ENCODE measurements around the gene THAP4. TPM values are rescaled to one million over a fixed set of nuclear protein-coding genes. Genes with fewer than 3 reads are reported as not detected.

Gene THAP4
- total RNA-seq, 1 donor from 2014 or later, result 68.8 TPM

DNA sequence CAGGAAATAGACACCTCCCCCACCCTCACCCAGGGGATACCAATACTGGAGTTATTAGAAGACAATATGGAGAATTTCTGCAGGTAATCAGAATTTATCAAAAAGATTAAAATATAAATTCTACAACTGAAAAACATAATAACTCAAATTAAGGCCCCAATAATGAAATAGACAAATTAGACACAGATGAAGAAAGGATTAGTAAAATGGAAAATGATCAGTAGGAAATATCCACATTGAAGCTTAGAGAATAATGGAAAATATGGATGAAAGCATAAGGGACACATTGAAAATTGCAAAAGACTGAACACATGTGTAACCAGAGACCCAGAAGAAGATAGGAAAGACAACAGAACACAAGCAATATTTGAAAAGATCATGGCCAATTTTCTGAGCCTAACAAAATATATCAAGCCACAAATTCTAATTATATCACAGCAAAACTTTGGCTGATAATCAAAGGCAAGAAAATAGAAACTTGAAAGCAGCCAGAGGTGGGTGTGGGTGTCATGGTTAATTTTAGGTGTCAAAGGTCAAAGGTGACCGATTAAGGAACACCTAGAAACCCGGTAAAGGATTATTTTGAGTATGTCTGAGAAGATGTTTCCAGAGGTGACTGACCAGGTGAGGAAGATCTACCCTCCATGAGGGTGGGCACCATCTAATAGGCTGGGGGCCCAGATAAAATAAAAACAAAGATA is 50.2 kb downstream of the THAP4 start:
- no peak for TF ChIP-seq CTCF (IDR thresholded peaks at IDR 0.05; ENCODE audit: borderline replicate concordance)
- peaks cover 44% of the 10 kb centered on the region for H3K9me3 ChIP-seq (replicated peaks)
- peaks cover 76% of the 10 kb centered on the region for H3K36me3 ChIP-seq
- no peak for DNase-seq
- intact Hi-C loops (cut with micrococcal nuclease), result no loop called here
- no peak overlapping the region for H3K27ac ChIP-seq (replicated peaks)
- H3K27me3 ChIP-seq (ENCODE audit: low read depth), result no peaks in the 10 kb centered on the region
- H3K4me1 ChIP-seq, result no peaks in the 10 kb centered on the region
- no peak overlapping the region for H3K4me3 ChIP-seq

GRCh38 chr2:241584436-241584835 is 52.5 kb downstream of the THAP4 start:
- peaks cover 82% of the 10 kb centered on the region for H3K36me3 ChIP-seq
- H3K27ac ChIP-seq (replicated peaks), result no peak overlapping the region
- H3K4me1 ChIP-seq, result no peaks in the 10 kb centered on the region
- no peak overlapping the region for H3K4me3 ChIP-seq
- DNase-seq, result no peak
- no peak for TF ChIP-seq CTCF (IDR thresholded peaks at IDR 0.05; ENCODE audit: borderline replicate concordance)
- H3K27me3 ChIP-seq (ENCODE audit: low read depth), result no peaks in the 10 kb centered on the region
- intact Hi-C loops (cut with micrococcal nuclease), result no loop called here
- peaks cover 44% of the 10 kb centered on the region for H3K9me3 ChIP-seq (replicated peaks)

- DNase-seq, result no peak
- Histone ChIP-seq H3K36me3 (peaks cover 67% of the 10 kb centered on the region), H3K27me3 (ENCODE audit: low read depth) (no peaks in the 10 kb centered on the region), H3K9me3 (replicated peaks) (peaks cover 32% of the 10 kb centered on the region), H3K4me1 (peaks cover 6% of the 10 kb centered on the region), H3K27ac (replicated peaks) (no peak overlapping the region), H3K4me3 (no peak overlapping the region)
- TF ChIP-seq CTCF (IDR thresholded peaks at IDR 0.05; ENCODE audit: borderline replicate concordance), result no peak
- intact Hi-C loops (cut with micrococcal nuclease), result no loop called here
Measured at GRCh38 chr2:241582806-241583205, 54.2 kb downstream of the THAP4 start.

GRCh38 chr2:241582328-241582727 is 54.6 kb downstream of the THAP4 start:
- Histone ChIP-seq H3K9me3 (replicated peaks) (peaks cover 27% of the 10 kb centered on the region), H3K27ac (replicated peaks) (no peak overlapping the region), H3K36me3 (peaks cover 63% of the 10 kb centered on the region), H3K4me1 (peaks cover 11% of the 10 kb centered on the region), H3K27me3 (ENCODE audit: low read depth) (no peaks in the 10 kb centered on the region), H3K4me3 (no peak overlapping the region)
- no peak for DNase-seq
- intact Hi-C loops (cut with micrococcal nuclease), result no loop called here
- no peak for TF ChIP-seq CTCF (IDR thresholded peaks at IDR 0.05; ENCODE audit: borderline replicate concordance)

DNA sequence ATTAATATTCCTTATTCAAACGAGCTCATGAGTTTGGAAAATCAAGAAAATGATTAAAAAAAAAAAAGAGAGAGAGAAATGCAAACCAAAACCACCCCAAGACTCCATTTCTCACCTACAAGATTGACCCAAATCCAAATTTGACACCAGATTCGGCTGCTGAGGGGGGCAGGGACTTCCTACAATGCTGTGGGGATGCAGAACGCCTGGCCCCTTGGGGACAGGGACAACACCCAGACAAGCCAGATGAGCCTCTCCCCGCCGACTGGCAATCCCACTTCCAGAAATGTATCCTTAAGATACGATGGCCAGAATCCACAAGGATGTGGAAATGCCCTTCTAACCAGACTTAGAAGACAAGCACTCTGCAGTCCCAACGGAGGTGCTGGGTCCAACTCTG is 57.7 kb downstream of the THAP4 start:
- H3K4me1 ChIP-seq, result peaks cover 12% of the 10 kb centered on the region
- intact Hi-C loops (cut with micrococcal nuclease), result no loop called here
- no peaks in the 10 kb centered on the region for H3K27me3 ChIP-seq (ENCODE audit: low read depth)
- no peak overlapping the region for H3K27ac ChIP-seq (replicated peaks)
- no peak for TF ChIP-seq CTCF (IDR thresholded peaks at IDR 0.05; ENCODE audit: borderline replicate concordance)
- peaks cover 35% of the 10 kb centered on the region for H3K36me3 ChIP-seq
- DNase-seq, result no peak
- H3K4me3 ChIP-seq, result no peak overlapping the region
- H3K9me3 ChIP-seq (replicated peaks), result peaks cover 5% of the 10 kb centered on the region

Data from left ventricle myocardium inferior (tissue), 1 donor.